Common myeloid progenitor, CD34-positive (primary cell): ENCODE measurements around the gene DENND5B.
"Not testable (repeated sequence)": the region's sequence is repeated elsewhere in the genome, so short reads cannot be mapped to it uniquely, and the experiment has no call there.

Source experiments
- CTCF ChIA-PET: fragments of 350-600 bp; sonication (Branson Sonifier 250); formaldehyde crosslinking; loops from one replicate; lab custom pipeline; 2021; ENCODE audit warnings: antibody characterized with exemption; lab: Charles Lee
- POLR2A ChIA-PET: fragments of 350-600 bp; sonication (Branson Sonifier 250); formaldehyde crosslinking; loops from one replicate; lab custom pipeline; 2021; ENCODE audit warnings: antibody characterized with exemption; lab: Charles Lee
- DNase-seq, 3 donors: peaks; one replicate each; pipeline versions ENCODE4 v3.0.0 to v3.0.0-alpha.2; 2013
- H3K27ac ChIP-seq, 2 experiments: 1 replicate in 1 of 2; 2 replicates in 1 of 2; pipeline ENCODE4 v1.7.0; 2013; ENCODE audit warnings: inconsistent platforms in 2 of 2, low read length in 2 of 2, mild to moderate bottlenecking in 2 of 2, low read depth in 1 of 2, moderate library complexity in 1 of 2; ENCODE audit not compliant: severe bottlenecking in 2 of 2, insufficient read depth in 1 of 2, poor library complexity in 1 of 2
- H3K27me3 ChIP-seq, 5 experiments: replicated peaks in 2 of 5; 1 replicate in 3 of 5; 2 replicates in 2 of 5; pipeline versions ENCODE4 v1.6.1 to v1.7.0; 2013; ENCODE audit warnings: low read length in 4 of 5, mild to moderate bottlenecking in 2 of 5, moderate library complexity in 2 of 5, inconsistent platforms in 1 of 5; ENCODE audit not compliant: insufficient read depth in 5 of 5, control insufficient read depth in 4 of 5
- H3K36me3 ChIP-seq, 4 experiments: 1 replicate in 2 of 4; 2 replicates in 2 of 4; pipeline versions ENCODE4 v1.6.1 to v1.7.0; 2013; ENCODE audit warnings: low read length in 3 of 4, control low read depth in 1 of 4, mild to moderate bottlenecking in 1 of 4; ENCODE audit not compliant: control insufficient read depth in 4 of 4, insufficient read depth in 4 of 4
- H3K4me1 ChIP-seq, 4 experiments: 1 replicate in 3 of 4; 2 replicates in 1 of 4; pipeline versions ENCODE4 v1.6.1 to v1.7.1; 2013; ENCODE audit warnings: low read length in 3 of 4, mild to moderate bottlenecking in 3 of 4, control low read depth in 1 of 4, inconsistent platforms in 1 of 4, moderate library complexity in 1 of 4; ENCODE audit not compliant: control insufficient read depth in 4 of 4, insufficient read depth in 4 of 4; ENCODE audit errors: control extremely low read depth in 1 of 4
- H3K4me3 ChIP-seq, 7 experiments: 1 replicate in 4 of 7; 2 replicates in 3 of 7; pipeline versions ENCODE4 v1.5.1 to v1.7.0; 2013; ENCODE audit warnings: mild to moderate bottlenecking in 7 of 7, low read length in 6 of 7, moderate library complexity in 6 of 7, inconsistent platforms in 2 of 7, low read depth in 2 of 7, control low read depth in 1 of 7; ENCODE audit not compliant: insufficient read depth in 4 of 7, control insufficient read depth in 1 of 7; ENCODE audit errors: extremely low read depth in 1 of 7
- H3K9me3 ChIP-seq, 5 experiments: 1 replicate in 4 of 5; 2 replicates in 1 of 5; pipeline versions ENCODE4 v1.6.1 to v1.7.1; 2013; ENCODE audit warnings: low read length in 4 of 5, mild to moderate bottlenecking in 2 of 5, inconsistent platforms in 1 of 5, low read depth in 1 of 5, moderate library complexity in 1 of 5; ENCODE audit not compliant: control insufficient read depth in 4 of 5, insufficient read depth in 2 of 5; ENCODE audit errors: control extremely low read depth in 1 of 5
- WGBS: methylation state at CpG from one replicate; pipeline ENCODE4 v1.1.5; 2013; ENCODE audit not compliant: insufficient coverage; 5-methylcytosine and 5-hydroxymethylcytosine counted together

Gene DENND5B

GRCh38 chr12:31572900-31573600 lies 17.9 kb downstream of the DENND5B start:
- H3K9me3 ChIP-seq, result no peaks in the 10 kb centered on the region
- 100% methylated on average over 2 of the region's 3 CpGs for WGBS
- no peak for DNase-seq
- no peaks in the 10 kb centered on the region for H3K27me3 ChIP-seq
- peaks cover 0 to 15% (median 13%) of the 10 kb centered on the region in 4 experiments for H3K4me1 ChIP-seq
- ChIA-PET CTCF (interaction anchor here (1.5 kb wide), 1 partner anchor 12 kb away, joined by 4 read pairs; no protein-coding TSS in a partner anchor), POLR2A (interaction anchor here (0.7 kb wide), 1 partner anchor 10 kb away, joined by 3 read pairs; no protein-coding TSS in a partner anchor)
- H3K4me3 ChIP-seq, result no peak overlapping the region
- H3K36me3 ChIP-seq, result no peaks in the 10 kb centered on the region
- H3K27ac ChIP-seq, result no peak overlapping the region

GRCh38 chr12:31570880-31571279 lies 20.1 kb downstream of the DENND5B start:
- WGBS, result 100% methylated on average over 4 of the region's 5 CpGs
- DNase-seq, result no peak
- H3K4me3 ChIP-seq, result no peak overlapping the region
- CTCF ChIA-PET, result interaction anchor here (0.7 kb wide), 1 partner anchor 85 kb away, joined by 3 read pairs; no protein-coding TSS in a partner anchor
- peaks cover 0 to 15% (median 13%) of the 10 kb centered on the region in 4 experiments for H3K4me1 ChIP-seq
- no peak overlapping the region for H3K27ac ChIP-seq
- H3K27me3 ChIP-seq, result no peaks in the 10 kb centered on the region
- no peaks in the 10 kb centered on the region for H3K9me3 ChIP-seq
- H3K36me3 ChIP-seq, result no peaks in the 10 kb centered on the region
- POLR2A ChIA-PET, result no interaction called here

GRCh38 chr12:31569517-31569916 lies 21.4 kb downstream of the DENND5B start:
- H3K36me3 ChIP-seq, CTCF ChIA-PET, H3K4me1 ChIP-seq, H3K27me3 ChIP-seq, H3K9me3 ChIP-seq, H3K27ac ChIP-seq, H3K4me3 ChIP-seq, DNase-seq: not testable (repeated sequence)
- POLR2A ChIA-PET, result interaction anchor here (0.6 kb wide), 1 partner anchor 877 kb away, joined by 4 read pairs; no protein-coding TSS in a partner anchor
- 89% methylated on average over 1 of the region's 2 CpGs for WGBS

GRCh38 chr12:31568498-31568897 lies 22.4 kb downstream of the DENND5B start:
- DNase-seq, result no peak
- no peaks in the 10 kb centered on the region for H3K36me3 ChIP-seq
- no peaks in the 10 kb centered on the region for H3K4me1 ChIP-seq
- H3K27me3 ChIP-seq, result no peaks in the 10 kb centered on the region
- POLR2A ChIA-PET, result interaction anchor here (0.6 kb wide), 1 partner anchor 201 kb away, joined by 5 read pairs; no protein-coding TSS in a partner anchor
- H3K9me3 ChIP-seq, result no peaks in the 10 kb centered on the region
- WGBS, result 88% methylated on average over 2 of the region's 3 CpGs
- no peak overlapping the region for H3K4me3 ChIP-seq
- CTCF ChIA-PET, result no interaction called here
- H3K27ac ChIP-seq, result no peak overlapping the region

GRCh38 chr12:31567029-31567428 lies 23.9 kb downstream of the DENND5B start:
- POLR2A ChIA-PET, result no interaction called here
- WGBS, result 100% methylated on average over 1 of the region's 2 CpGs
- Histone ChIP-seq H3K4me3 (no peak overlapping the region), H3K27me3 (no peaks in the 10 kb centered on the region), H3K36me3 (no peaks in the 10 kb centered on the region), H3K27ac (no peak overlapping the region), H3K9me3 (no peaks in the 10 kb centered on the region), H3K4me1 (no peaks in the 10 kb centered on the region)
- CTCF ChIA-PET, result no interaction called here
- no peak for DNase-seq

- no peak for DNase-seq
- WGBS, result 80% methylated on average over 1 of the region's 2 CpGs
- Histone ChIP-seq H3K36me3 (no peaks in the 10 kb centered on the region), H3K4me1 (no peaks in the 10 kb centered on the region), H3K9me3 (no peaks in the 10 kb centered on the region), H3K4me3 (no peak overlapping the region), H3K27ac (no peak overlapping the region), H3K27me3 (no peaks in the 10 kb centered on the region)
- ChIA-PET POLR2A (no interaction called here), CTCF (no interaction called here)
These were observed 24.4 kb downstream of the DENND5B start for GRCh38 chr12:31566547-31566946.

- no peak overlapping the region for H3K4me3 ChIP-seq
- no peak overlapping the region for H3K27ac ChIP-seq
- 100% methylated on average over 3 of the region's 5 CpGs for WGBS
- H3K27me3 ChIP-seq, result no peaks in the 10 kb centered on the region
- ChIA-PET POLR2A (interaction anchor here (0.7 kb wide), 1 partner anchor 10 kb away, joined by 3 read pairs; no protein-coding TSS in a partner anchor), CTCF (no interaction called here)
- no peak for DNase-seq
- no peaks in the 10 kb centered on the region for H3K4me1 ChIP-seq
- no peaks in the 10 kb centered on the region for H3K36me3 ChIP-seq
- peaks cover 0 to 13% (median 0%) of the 10 kb centered on the region in 5 experiments for H3K9me3 ChIP-seq
These were observed 28.2 kb downstream of the DENND5B start for GRCh38 chr12:31562594-31563328.
